ENCODE results near the gene SCGB3A1. TPM values are rescaled to one million over a fixed set of nuclear protein-coding genes. Genes with fewer than 3 reads are reported as not detected.

SCGB3A1 gene
- polyA plus RNA-seq, 2 of the 4 experiments (the other 2 are of a cell fraction): not detected

GRCh38 chr5:180624587-180624986 lies 33.3 kb upstream of the SCGB3A1 start:
- ChIA-PET POLR2A (no interaction called here), CTCF (interaction anchor here (1.6 kb wide), 1 partner anchor 19 kb away, joined by 5 read pairs; no protein-coding TSS in a partner anchor)
- no peak for FAIRE-seq
- Histone ChIP-seq H3K27ac (no peak overlapping the region), H3K4me2 (no peak overlapping the region), H3K9me3 (no peaks in the 10 kb centered on the region), H3K4me3 (no peak overlapping the region), H3K4me1 (no peaks in the 10 kb centered on the region)
- no peak for DNase-seq (ENCODE audit: low read depth in 1 of 2, low spot score in 1 of 2)
- TF ChIP-seq HMGXB4 (CRISPR knock-in tag; IDR thresholded peaks at IDR 0.05; ENCODE audit: borderline replicate concordance) (no peak), HOXB13 (CRISPR knock-in tag; IDR thresholded peaks at IDR 0.05; ENCODE audit: low read depth) (no peak), HEYL (CRISPR knock-in tag; IDR thresholded peaks at IDR 0.05) (no peak), CHD4 (IDR thresholded peaks at IDR 0.05; ENCODE audit: borderline replicate concordance) (no peak), RFX5 (IDR thresholded peaks at IDR 0.05) (no peak), ZSCAN20 (CRISPR knock-in tag; IDR thresholded peaks at IDR 0.05) (no peak), RCOR1 (IDR thresholded peaks at IDR 0.05; ENCODE audit: low read depth, low read length) (no peak), PBX3 (IDR thresholded peaks at IDR 0.05) (no peak), POLR2A (IDR thresholded peaks at IDR 0.05; ENCODE audit: low read length) (no peak), BCL3 (IDR thresholded peaks at IDR 0.05) (no peak)
- 93% methylated on average over 2 of the region's 5 CpGs for WGBS (ENCODE audit: missing lambda C conversion rate)
- ATAC-seq: peak in 1 of 2 experiments; percentile 12; a peak in 1 of 6 replicates

GRCh38 chr5:180623844-180624243 lies 32.5 kb upstream of the SCGB3A1 start:
- 92% methylated on average over 15 of the region's 15 CpGs for WGBS (ENCODE audit: missing lambda C conversion rate)
- CTCF ChIA-PET: interaction anchor here (1.6 kb wide), 1 partner anchor 18 kb away, joined by 5 read pairs; no protein-coding TSS in a partner anchor
- Histone ChIP-seq H3K4me2 (no peak overlapping the region), H3K4me3 (no peak overlapping the region), H3K4me1 (no peaks in the 10 kb centered on the region), H3K27ac (no peak overlapping the region), H3K9me3 (no peaks in the 10 kb centered on the region)
- no peak for TF ChIP-seq CEBPB (IDR thresholded peaks at IDR 0.05)
- no peak for TF ChIP-seq BHLHE40 (IDR thresholded peaks at IDR 0.05; ENCODE audit: low read depth, low read length)
- TF ChIP-seq HEYL (CRISPR knock-in tag; IDR thresholded peaks at IDR 0.05): no peak
- TF ChIP-seq CBX8 (IDR thresholded peaks at IDR 0.05): no peak
- no peak for TF ChIP-seq CHD2 (IDR thresholded peaks at IDR 0.05; ENCODE audit: low read length, partially characterized antibody)
- no peak for TF ChIP-seq FOXS1 (CRISPR knock-in tag; IDR thresholded peaks at IDR 0.05)
- TF ChIP-seq FOSL2 (IDR thresholded peaks at IDR 0.05): no peak
- TF ChIP-seq FOSL2 (CRISPR knock-in tag; IDR thresholded peaks at IDR 0.05): no peak
- no peak for TF ChIP-seq MYC (IDR thresholded peaks at IDR 0.05; ENCODE audit: borderline replicate concordance, low read length)
- no peak for TF ChIP-seq SMC3 (IDR thresholded peaks at IDR 0.05)
- TF ChIP-seq MAFK (IDR thresholded peaks at IDR 0.05; ENCODE audit: partially characterized antibody): no peak
- TF ChIP-seq RARB (CRISPR knock-in tag; IDR thresholded peaks at IDR 0.05): no peak
- no peak for TF ChIP-seq ZC3H11A (IDR thresholded peaks at IDR 0.05)
- DNase-seq (ENCODE audit: low read depth in 1 of 2, low spot score in 1 of 2): no peak
- FAIRE-seq: no peak
- no peak for ATAC-seq
- POLR2A ChIA-PET: no interaction called here

- FAIRE-seq (no peak), DNase-seq (ENCODE audit: low read depth in 1 of 2, low spot score in 1 of 2) (no peak), ATAC-seq (no peak)
- H3K9me3 ChIP-seq: no peaks in the 10 kb centered on the region
- H3K4me2 ChIP-seq: no peak overlapping the region
- 92% methylated on average over 8 of the region's 10 CpGs for WGBS (ENCODE audit: missing lambda C conversion rate)
- no peak overlapping the region for H3K4me3 ChIP-seq
- CTCF ChIA-PET: interaction anchor here (1.6 kb wide), 1 partner anchor 18 kb away, joined by 5 read pairs; no protein-coding TSS in a partner anchor
- H3K4me1 ChIP-seq: no peaks in the 10 kb centered on the region
- TF ChIP-seq HES2 (IDR thresholded peaks at IDR 0.05) (no peak), FOXS1 (CRISPR knock-in tag; IDR thresholded peaks at IDR 0.05) (no peak), CBX8 (IDR thresholded peaks at IDR 0.05) (no peak), EP300 (IDR thresholded peaks at IDR 0.05) (no peak), KDM5A (IDR thresholded peaks at IDR 0.05) (no peak), RNF2 (IDR thresholded peaks at IDR 0.05; ENCODE audit: borderline replicate concordance, low read depth) (no peak), ESRRA (IDR thresholded peaks at IDR 0.05; ENCODE audit: borderline replicate concordance, low read length) (no peak), ZC3H11A (IDR thresholded peaks at IDR 0.05) (no peak), HMGXB4 (CRISPR knock-in tag; IDR thresholded peaks at IDR 0.05; ENCODE audit: borderline replicate concordance) (no peak), PBX3 (IDR thresholded peaks at IDR 0.05) (no peak), TFCP2L1 (CRISPR knock-in tag; IDR thresholded peaks at IDR 0.05) (no peak)
- no peak overlapping the region for H3K27ac ChIP-seq
- POLR2A ChIA-PET: no interaction called here
Measured at GRCh38 chr5:180623411-180623834, 32.1 kb upstream of the SCGB3A1 start.
